Dermis microvascular lymphatic vessel endothelial cell (primary cell): Measurements from ENCODE around the gene ABCA2. TPM values are rescaled to one million over a fixed set of nuclear protein-coding genes. Genes with fewer than 3 reads are reported as not detected.
A peak's percentile ranks its signal among the peaks of the same experiment; 100 is the strongest.
"Not testable (repeated sequence)": the region's sequence is repeated elsewhere in the genome, so short reads cannot be mapped to it uniquely, and the experiment has no call there.

ENCODE experiments used
- DNase-seq, 2 donors: peaks; one replicate each; pipeline versions ENCODE4 v3.0.0 to v3.0.0-alpha.2; 2010; ENCODE audit warnings: low read depth in 2 of 2
- total RNA-seq: library from RNA; depleted of rRNA; stranded (reverse); fragments of >200 nt; gene quantifications from 2 replicates; pipeline ENCODE4 v1.2.1, GENCODE V29; 2014

The ABCA2 gene
- total RNA-seq, 1 donor from 2014 or later, result 4.5 TPM

- DNase-seq, result no peak
Observed at GRCh38 chr9:137014776-137015539, 13.1 kb downstream of the ABCA2 start.

GRCh38 chr9:137014166-137014565 lies 13.9 kb downstream of the ABCA2 start:
- no peak for DNase-seq

GRCh38 chr9:137013571-137013940 lies 14.5 kb downstream of the ABCA2 start:
- DNase-seq, result no peak

GRCh38 chr9:137012694-137013570 lies 15.1 kb downstream of the ABCA2 start:
- DNase-seq, result no peak

- DNase-seq, result no peak
Observed at GRCh38 chr9:137011907-137012675, 15.9 kb downstream of the ABCA2 start.

- no peak for DNase-seq
Observed at GRCh38 chr9:137011156-137011555, 16.9 kb downstream of the ABCA2 start.

- DNase-seq, result no peak
Observed at GRCh38 chr9:137009938-137010732, 17.9 kb downstream of the ABCA2 start.

- no peak for DNase-seq
Observed at GRCh38 chr9:137009217-137009616, 18.8 kb downstream of the ABCA2 start.

GRCh38 chr9:137008312-137008711 lies 19.7 kb downstream of the ABCA2 start:
- DNase-seq, result no peak

- DNase-seq, result no peak
Observed at GRCh38 chr9:137007816-137008270, 20.2 kb downstream of the ABCA2 start.

- no peak for DNase-seq
Observed at GRCh38 chr9:137007108-137007815, 20.8 kb downstream of the ABCA2 start.

GRCh38 chr9:137006116-137007003 lies 21.7 kb downstream of the ABCA2 start:
- DNase-seq, result no peak

- not testable (repeated sequence) for DNase-seq
Observed at GRCh38 chr9:137004285-137004684, 23.8 kb downstream of the ABCA2 start.

GRCh38 chr9:137002646-137003041 lies 25.4 kb downstream of the ABCA2 start:
- no peak for DNase-seq

- DNase-seq, result no peak
Observed at GRCh38 chr9:137001857-137002645, 26.0 kb downstream of the ABCA2 start.

GRCh38 chr9:137000177-137000930 lies 27.7 kb downstream of the ABCA2 start:
- no peak for DNase-seq

- DNase-seq, result peak in 1 of 2 donors; percentile 67
Observed at GRCh38 chr9:136997830-136998234, 30.2 kb downstream of the ABCA2 start.

GRCh38 chr9:136997371-136997770 lies 30.7 kb downstream of the ABCA2 start:
- DNase-seq, result no peak
